ENCODE data around the gene FARSB.

FARSB gene

DNA sequence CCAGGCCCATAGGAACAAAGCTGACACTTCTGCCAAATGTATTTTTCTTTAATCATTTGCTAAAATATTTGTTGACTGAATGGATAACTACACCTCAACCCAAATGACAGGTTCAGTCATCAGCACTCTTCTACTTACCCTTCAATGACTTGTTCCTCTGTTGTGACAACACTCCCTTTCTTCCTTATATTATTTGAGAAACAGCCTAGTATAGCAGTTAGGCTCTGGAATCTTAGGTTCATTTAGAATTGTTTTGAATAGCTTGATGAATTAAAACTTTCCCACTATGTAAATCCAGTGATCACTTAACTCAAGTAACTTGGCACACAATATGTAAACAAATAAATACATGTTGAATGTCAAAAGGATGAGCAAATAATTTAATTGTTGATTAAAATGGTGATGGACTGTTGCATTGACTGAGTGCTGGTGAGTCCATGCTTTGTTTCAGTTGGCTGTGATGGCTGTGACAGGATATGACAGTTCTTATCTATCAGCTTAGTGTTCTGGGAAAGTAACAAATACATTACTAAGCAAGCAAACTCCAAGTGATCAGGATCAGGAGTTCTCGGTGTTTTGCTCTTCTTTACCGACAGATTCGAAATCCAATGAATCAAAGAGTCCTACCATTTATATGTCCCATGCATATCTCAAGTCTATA is 12.7 kb upstream of the FARSB start:
- FAIRE-seq = no peak
- no peak for DNase-seq (ENCODE audit: low spot score)

DNA sequence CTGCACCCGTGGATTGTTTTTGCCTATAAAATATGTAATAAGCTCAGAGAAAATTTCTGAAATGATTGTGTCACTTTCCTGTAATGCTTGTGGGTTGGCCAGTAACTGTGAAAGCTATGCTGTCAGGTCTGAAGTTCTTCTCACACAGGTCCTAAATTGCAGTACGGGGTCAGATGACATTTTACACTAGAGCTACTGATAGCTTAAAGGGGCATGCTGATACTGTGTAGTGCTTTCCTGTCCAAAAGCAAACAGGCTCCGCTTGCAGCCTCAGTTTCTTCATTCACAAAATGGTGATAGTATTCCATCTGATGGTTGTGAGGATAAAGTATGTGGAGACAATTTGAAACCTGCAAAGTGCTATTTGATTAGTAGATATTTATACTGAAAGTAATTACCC is 7.6 kb upstream of the FARSB start:
- FAIRE-seq (no peak), DNase-seq (ENCODE audit: low spot score) (no peak)

DNA sequence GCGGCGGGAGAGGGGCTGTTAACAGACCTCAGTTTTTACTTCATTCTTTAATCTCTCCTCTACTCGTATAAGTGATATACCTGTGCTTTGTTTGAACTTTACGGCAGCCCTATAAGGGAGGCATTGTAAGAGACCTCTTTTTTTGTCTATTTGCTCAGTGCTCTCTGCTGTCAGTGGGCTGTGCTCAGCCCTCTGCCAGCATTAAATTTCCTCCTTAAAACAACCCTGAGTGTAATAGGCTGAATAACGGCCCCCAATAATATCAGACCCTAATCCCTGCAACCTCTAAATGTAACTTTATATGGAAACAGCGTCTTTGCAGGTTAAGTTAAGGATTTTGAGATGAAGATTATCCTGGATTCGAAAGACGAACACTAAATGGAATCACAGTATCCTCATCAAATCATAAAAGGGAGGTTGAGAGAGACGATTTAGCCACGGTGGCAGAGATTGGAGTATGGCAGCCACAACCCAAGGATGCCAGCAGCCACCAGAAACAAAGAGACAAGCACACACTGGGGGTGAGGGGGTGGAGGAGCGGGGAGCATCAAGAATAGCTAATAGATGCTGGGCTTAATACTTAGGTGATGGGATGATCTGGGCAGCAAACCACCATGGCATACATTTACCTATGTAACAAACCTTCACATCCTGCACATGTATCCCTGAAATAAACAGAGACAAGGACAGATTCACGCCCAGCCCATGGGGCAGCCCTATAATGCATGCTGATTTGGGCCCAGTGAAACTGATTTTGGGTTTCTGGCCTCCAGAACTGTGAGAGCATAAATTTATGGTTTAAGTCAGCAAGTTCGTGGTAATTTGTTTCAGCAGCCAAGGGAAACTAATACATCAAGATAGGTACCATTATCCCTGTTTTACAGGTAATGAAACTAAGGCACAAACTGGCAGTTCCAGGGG is 894 bp upstream of the FARSB start:
- DNase-seq (ENCODE audit: low spot score) (no peak), FAIRE-seq (no peak)

DNA sequence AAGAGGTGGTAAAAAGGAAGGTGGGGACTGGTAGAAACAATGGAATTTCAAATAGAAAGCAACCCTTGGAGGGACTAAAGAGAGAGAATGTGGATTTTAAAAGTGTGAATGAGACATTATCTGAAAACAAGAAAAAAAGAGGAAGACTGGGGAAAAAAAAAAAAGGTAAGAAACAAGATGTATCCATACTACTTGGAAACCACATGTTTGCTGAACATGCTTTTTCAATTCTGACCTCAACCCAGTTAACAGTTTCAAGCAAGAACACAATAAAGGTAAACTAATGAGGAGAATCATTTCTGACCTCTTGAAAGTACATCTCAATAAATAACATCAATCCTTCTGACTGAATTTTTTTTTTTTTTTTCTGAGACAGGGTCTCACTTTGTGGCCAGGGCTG is 2.6 kb downstream of the FARSB start:
- DNase-seq (ENCODE audit: low spot score) (no peak), FAIRE-seq (no peak)

DNA sequence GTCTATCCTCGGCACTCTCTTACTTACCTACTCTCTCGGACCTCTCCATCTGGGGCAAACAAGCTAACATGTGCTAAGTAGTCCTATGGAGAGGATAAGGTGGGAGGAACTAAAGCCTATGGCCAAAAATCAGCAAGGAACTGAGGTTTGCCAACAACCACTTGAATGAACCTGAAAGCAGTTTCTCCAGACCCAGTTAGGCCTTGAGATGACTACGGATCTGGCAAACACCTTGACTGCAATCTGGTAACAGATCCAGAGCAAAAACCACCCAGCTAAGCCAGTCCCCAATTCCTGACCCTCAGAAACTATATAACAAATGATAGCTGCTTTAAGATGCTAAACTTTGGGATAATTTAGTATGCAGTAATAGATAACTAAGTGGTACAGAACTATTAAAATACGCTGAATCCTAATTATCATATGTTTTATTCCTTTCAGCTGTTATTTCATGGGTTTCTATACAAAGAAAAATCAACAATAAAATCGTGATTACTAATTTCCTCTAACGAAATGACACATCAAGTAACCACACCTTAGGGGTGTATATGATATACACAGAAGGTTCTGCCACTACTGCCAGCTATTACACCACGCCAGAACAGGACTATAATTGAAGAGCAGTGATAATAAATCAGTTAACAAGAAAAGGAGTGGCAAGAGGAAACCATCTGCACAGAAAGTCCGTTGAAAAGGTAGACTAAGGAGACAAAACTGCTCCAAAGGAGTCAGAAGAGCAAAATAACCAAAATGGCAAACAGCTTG is 3.2 kb downstream of the FARSB start:
- no peak for DNase-seq (ENCODE audit: low spot score)
- FAIRE-seq = no peak

DNA sequence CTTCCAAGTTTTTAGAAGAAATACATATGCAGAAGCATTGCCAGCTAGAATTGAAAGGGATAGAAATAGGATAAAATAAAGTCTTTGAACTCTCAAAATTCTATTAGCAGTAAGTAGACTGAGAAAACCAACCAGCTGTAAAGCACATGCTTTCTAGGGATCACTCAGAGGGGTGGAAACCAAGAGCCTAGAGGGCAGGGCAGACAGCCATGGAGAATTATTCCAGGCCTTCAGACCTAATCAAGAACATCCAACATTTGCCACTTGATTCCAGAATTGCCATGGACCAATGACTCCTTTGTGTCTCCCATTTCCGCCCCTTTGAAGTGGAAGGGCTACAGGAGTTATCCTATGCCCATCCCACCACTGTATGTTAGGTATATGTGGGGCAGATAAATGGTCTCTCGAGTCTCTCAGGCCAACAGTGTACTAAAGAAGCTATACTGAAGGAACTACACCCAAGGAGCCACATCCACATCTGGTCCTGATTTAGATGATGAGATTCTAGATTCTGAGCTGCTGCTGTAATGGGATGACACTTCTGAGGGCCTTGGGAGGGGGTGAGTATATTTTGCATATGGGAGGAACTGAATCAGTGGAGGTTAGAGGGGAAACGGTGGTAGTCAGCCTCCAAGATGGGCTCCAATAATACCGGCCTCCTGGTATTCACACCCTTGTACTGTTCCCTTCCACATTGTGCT is 4.0 kb downstream of the FARSB start:
- DNase-seq (ENCODE audit: low spot score) (no peak), FAIRE-seq (no peak)

DNA sequence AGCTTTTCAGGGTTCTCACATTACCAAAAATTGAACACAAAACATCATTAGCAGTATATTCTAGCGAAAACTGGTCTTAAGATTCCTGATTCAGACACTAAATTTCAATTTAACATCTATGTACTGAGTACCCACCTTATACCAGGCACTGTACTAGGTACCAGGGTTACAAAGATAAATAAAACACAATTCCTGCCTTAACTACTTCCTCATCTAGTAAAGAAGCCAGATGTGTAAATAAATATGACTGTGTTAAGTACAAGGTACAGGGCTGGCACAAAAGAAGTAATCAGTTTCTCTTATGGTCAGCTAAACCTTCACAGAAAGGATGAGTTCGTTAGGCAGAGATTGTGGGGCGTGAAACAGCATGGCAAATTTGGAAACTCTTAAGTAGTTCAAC is 6.1 kb downstream of the FARSB start:
- DNase-seq (ENCODE audit: low spot score) = no peak
- FAIRE-seq = no peak

DNA sequence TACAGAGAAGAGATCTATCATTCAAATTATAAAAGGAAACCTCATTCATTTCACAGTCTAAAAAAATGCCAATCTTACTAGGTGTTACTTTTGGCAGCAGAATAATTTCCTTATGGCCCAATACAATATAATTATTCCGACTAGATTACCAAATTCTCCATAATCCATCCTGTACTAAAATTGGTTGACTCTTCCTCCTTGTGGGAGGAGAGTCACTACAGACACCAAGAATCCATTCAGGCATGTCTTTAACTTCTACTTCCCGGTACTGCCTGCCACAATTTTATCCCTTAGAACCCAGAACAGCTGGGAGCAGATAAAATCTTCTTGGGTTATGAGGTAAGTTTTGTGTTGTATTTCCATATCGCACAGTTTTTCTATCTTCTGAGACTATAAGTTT is 9.9 kb downstream of the FARSB start:
- no peak for DNase-seq (ENCODE audit: low spot score)
- FAIRE-seq = no peak

DNA sequence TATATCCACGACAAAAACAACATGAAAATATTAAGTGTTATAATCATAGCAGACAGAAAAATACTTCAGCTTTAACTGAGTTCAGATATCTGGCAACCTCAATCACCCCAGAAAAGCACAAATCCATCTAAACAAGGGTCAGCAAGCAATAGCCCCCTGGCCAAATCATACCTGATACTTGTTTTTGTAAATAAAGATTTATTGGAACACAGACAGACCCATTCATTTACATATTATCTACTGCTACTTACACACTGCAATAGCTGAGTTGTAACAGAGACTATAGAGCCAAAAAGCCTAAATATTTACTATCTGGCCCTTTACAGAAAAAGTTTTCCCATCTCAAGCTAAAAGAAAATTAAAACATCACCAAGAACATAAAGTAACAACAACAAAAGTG is 12.8 kb downstream of the FARSB start:
- DNase-seq (ENCODE audit: low spot score) (no peak), FAIRE-seq (no peak)

DNA sequence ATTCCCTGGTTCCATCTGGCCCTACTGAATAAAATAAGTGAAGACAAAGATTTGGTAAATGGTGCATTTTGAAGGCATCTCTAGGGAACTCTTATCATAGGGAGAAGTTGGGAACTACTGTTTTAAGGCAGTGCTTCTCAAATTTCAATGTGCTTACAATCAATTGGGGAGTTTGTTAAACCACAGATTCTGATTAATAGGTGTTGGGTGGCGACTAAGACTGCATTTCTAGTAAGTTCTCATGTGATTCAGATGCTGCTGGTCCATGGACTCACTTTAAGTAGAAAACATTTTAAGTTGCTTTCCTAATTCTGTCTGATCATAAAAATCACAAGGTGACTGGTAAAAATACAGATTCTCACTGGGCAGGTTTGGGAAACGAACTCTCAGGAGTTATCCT is 14.6 kb downstream of the FARSB start:
- no peak for DNase-seq (ENCODE audit: low spot score)
- FAIRE-seq = no peak

DNA sequence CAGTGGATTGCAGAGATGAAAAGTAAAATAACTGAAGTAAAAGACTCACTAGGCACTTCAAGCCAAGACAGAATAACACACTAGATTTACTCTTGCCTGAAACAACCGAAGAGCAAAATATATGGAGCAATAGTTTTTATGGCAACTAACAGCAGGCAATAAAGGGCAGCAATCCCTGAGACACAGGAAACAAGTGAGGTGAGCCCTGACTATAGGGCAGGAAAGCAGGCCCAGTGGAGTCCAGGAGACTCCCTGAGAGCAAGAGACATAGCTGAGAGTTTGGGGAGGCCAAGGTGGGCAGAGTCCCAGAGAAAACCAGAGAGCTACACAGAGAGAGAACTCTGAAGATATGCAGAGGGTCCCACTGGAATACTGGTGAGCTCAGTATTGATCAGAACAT is 18.8 kb downstream of the FARSB start:
- no peak for DNase-seq (ENCODE audit: low spot score)
- FAIRE-seq = no peak

DNA sequence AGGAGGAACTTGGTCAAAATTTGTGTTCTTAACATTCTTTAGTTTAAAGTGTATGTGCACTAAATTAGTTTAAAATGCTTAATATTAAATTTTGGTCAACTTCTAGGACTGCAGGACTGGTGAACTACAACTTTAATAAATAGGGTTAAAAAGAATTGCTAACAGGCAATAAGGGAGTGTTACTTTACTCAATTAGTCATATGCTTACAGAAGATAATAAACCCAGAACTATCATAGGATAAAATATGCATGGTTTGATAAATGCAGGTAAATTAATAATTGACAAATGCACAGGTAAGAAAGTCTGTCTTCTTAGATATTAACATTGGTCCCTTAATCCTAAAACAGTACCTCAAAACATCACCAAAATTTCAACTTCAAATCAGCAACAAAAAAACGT is 20.6 kb downstream of the FARSB start:
- DNase-seq (ENCODE audit: low spot score) = no peak
- FAIRE-seq = no peak

DNA sequence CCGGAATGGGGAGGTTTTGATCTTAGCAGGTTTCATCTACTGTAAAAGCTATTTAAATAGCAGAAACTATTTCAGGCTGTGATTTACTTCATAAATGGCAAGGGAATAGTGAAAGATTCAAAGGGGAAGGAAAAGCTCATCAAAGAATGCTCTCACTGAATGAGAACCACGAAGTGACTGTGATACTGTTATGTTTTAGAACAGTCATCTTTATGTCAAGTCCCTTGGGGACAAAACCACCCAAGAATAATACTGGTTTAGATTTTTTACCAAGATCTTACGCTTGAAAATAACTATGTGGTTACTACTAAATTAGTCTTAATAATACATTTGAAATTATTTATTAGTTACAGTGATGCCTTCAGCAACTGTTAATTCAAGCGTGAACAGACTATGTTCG is 28.1 kb downstream of the FARSB start:
- DNase-seq (ENCODE audit: low spot score) = no peak
- FAIRE-seq = no peak

DNA sequence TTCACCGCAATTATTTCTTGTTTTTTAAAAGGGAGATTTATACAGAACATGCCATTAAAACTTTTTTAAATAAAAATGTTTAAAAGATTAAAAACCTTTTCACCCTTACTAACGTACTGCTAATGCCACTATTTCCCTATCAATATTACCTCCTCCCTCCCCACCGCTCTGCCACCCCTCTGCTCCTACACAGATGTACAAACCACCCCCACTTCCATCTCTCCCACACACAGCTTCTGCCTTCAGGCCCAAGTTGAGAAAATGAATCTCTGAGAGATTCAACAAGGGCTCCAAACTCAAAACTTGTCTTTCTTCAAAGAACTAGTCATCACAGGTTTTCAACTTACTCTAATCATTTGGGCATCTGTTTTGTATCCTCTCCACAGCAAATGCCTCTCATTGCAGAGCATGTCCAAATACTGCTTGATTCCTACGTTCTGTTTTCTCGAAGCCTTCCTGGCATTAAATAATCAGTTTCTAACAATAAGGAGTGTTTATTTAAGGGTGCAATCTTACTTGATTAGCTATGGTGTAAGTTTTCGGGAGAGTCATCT is 32.1 kb downstream of the FARSB start:
- DNase-seq (ENCODE audit: low spot score) (no peak), FAIRE-seq (no peak)

DNA sequence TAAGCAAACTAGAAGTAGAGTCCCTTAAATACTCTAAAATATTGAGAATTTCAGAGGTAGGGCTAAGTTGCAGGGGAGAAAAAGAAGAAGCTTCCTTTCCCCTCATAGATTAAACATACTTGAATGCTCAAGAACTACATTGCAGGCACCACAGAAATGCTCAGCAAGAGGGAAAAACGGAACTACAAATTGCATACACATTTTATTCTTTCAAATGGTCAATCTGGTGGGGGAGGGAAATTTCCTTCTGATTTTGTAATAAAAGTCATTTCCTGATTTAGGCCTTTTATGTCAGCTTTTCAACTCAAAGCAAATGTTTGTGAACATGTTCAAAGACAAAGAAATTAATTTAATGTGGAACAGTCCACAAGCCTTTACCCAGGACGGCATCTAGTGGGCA is 33.0 kb downstream of the FARSB start:
- FAIRE-seq = no peak
- DNase-seq (ENCODE audit: low spot score) = no peak

DNA sequence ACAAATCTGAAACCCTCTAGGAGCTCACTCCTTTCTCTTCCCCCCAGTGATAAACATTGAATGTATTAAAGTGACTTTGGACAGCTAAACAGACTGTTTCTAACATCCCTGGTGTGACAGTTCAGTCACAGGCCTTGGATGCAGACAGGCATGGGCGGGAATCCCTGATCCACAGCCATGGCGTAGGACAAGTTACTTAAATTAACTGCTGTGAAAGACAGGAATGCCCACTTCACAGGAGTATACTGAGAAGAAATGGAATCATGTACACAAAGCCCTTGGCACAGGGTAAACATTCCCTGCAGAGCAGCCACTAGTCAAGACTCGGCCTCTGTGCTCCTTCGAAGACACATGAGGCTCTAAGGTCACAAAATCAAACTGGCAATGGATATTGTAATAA is 34.0 kb downstream of the FARSB start:
- FAIRE-seq = no peak

DNA sequence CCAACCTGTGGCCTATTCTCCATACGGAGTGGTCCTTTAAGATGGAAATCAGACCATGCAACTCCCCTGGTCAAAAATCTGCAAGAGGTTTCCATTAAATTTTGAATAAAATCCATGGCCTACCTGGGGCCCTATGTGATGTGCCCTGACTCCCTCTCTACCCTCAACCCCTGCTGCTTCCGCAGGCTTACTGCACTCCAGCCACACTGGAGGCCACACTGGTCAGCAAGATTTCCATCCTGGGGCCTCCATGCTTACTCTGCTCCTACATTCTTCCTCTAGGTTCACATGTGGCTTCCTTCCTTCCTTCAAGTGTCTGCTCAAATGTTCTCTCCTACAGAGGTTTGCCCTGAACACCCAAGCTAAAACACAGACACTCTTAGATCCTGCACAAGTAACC is 40.6 kb downstream of the FARSB start:
- DNase-seq (ENCODE audit: low spot score) = no peak
- no peak for FAIRE-seq

More for the DNA sequence above, 34.0 kb downstream of the FARSB start:
- DNase-seq (ENCODE audit: low spot score) = no peak

DNA sequence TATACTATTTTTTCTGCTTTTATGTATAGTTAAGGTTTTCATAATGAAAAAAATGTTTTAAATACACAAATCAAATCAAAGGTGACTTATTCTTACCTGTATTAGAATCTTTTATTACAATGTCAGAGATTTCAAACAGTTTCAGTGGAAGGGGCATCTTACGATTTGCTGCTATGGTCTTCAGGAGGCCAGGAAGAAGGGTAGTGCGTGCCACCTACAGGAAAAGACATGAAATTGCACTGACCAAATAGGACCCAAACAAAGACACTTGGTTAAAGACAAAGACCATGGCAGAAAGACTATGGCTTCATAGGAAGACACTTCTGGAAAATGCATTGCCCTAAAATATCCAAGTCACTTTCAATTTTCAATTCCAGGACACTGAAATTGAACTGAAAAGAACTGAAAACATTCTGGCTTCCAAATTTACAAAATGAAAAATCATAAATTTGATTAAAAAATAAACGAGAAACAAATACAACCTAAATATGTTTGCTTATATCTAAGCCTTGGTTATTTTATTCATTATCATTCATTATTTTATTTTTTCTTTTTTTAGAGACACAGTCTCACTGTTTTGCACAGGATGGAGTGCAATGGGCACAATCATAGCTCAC is 42.1 kb downstream of the FARSB start:
- DNase-seq (ENCODE audit: low spot score) (peak; percentile 64), FAIRE-seq (no peak)

DNA sequence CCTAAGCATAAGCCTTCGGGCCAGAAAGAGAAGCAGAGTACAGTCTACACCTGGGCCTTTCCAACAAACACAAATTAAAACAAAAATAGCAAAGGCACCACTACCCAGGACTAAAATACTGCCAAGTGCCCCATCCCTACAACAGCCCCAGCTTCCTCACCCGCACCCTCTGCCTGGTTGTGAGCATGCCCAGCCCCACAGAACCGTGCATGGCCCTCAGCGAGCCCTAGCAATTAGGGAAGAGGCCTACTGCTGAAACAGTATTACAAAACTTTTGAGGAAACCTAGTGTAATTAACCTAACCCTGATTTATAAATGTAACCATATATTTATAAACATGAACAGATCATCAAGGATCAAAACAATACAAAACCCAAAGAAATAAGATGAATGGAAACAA is 44.2 kb downstream of the FARSB start:
- DNase-seq (ENCODE audit: low spot score) (no peak), FAIRE-seq (no peak)

DNA sequence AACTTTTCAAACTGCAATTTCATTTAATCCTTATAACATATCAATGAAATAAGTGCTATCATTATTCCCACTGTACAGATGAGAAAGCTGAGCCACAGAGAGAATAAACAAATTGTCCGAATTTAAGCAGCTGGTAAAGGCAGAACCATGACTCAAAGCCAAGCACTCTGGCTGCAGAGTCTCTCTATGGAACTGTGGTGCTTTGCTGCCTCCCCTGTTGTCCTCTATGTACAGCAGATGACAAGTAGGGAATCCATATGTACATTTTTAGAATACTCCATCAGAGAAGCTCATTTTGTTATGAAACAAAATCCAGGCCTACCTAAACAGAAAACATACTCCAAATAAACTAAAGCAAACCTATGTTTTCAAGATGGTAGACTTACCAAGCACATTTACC is 45.1 kb downstream of the FARSB start:
- DNase-seq (ENCODE audit: low spot score) (no peak), FAIRE-seq (no peak)

DNA sequence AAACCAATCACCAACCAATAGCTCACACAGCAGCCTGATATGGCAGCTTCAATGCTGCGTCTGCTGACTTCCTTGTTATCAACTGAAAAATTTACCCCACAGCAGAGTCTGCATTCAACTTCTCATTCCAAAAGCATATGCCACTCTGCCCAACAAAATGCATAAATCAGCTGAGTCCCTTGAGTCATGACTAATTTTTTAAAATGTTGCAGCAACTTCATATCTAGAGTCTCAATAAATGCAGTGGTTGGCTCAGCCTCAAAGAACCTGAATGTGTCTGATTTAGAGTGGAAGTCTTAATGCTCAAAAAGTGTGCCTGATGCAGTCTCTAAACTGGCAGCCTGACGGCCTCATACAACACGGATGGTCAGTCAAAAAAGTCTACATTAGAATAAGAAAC is 46.5 kb downstream of the FARSB start:
- no peak for DNase-seq (ENCODE audit: low spot score)
- FAIRE-seq = no peak
